CD4-positive, alpha-beta T cell treated with Interleukin-21 for 1 hour (primary cell): ENCODE data around the gene WSB1.
"Not testable (repeated sequence)": the region's sequence is repeated elsewhere in the genome, so short reads cannot be mapped to it uniquely, and the experiment has no call there.

ENCODE experiments used
- DNase-seq: peaks from one replicate; pipeline ENCODE4 v3.0.0-alpha.2; 2020

WSB1 gene, protein sequence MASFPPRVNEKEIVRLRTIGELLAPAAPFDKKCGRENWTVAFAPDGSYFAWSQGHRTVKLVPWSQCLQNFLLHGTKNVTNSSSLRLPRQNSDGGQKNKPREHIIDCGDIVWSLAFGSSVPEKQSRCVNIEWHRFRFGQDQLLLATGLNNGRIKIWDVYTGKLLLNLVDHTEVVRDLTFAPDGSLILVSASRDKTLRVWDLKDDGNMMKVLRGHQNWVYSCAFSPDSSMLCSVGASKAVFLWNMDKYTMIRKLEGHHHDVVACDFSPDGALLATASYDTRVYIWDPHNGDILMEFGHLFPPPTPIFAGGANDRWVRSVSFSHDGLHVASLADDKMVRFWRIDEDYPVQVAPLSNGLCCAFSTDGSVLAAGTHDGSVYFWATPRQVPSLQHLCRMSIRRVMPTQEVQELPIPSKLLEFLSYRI

DNA sequence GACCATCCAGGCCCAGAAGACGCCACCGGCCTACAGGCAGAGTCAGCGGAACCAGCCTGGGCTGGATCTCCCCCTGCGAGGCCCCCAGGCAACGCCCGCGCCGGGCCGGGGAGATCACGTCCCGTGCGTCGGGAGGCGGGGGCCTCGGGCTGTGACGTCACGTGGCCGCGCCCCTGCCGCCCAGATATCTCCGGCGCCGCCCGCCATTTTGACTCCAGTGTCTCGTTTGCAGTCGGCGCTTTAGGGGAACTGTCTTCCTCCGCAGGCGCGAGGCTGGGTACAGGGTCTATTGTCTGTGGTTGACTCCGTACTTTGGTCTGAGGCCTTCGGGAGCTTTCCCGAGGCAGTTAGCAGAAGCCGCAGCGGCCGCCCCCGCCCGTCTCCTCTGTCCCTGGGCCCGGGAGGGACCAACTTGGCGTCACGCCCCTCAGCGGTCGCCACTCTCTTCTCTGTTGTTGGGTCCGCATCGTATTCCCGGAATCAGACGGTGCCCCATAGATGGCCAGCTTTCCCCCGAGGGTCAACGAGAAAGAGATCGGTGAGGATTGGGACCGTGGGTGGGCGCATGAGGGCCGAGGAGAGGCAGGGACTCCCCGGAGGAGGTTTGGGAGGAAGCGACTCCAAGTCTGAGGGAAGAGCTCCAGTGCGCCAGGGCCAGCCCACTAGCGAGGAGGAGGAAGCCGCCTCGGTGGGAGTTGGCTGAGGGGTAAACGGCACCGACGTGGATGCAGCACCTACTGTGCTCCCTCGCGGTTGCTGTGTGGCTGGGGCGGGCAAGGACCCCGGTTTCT, at the start of gene WSB1:
Gene WSB1, plus strand, starts transcription at position 217 of the 791 bp plus-strand sequence. Its CDS starts 282 bp downstream, at position 499.
- DNase-seq = peak; percentile 93

DNA sequence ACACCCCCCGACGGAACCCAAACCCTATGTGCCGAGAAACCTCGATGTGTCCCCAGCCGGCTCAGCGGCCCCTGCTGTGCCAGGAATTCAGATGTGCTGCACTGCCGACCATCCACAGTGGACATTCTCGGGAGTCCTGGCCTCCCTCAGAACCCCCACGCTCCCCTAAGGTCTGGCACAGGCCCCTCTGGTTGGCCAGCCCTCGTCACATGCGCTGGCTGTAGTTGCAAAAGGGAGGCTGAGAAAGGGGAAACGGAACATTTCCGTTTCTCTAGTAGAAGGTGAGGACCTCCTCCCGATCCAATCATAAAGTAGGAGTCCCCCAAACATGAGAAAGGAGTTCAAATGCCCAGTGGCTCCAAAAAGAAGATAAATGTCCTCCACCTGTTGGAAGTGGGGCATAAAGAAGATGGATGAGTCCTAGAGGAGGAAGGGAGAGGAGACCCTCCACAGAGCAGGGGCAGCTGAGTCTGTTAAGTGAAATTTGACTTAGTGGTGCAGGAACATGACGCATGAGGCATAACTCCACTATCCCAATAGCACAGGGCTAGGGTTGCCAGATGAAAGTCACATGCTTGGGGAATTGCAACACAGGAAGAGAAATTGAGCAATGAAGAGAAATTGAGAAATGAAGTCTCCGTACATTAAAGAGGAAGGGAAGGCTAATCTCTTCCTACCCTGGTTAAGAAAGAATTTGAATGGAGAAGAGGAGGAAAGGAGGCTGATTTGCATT, 49.3 kb upstream of the WSB1 start:
- peak; percentile 25 for DNase-seq

DNA sequence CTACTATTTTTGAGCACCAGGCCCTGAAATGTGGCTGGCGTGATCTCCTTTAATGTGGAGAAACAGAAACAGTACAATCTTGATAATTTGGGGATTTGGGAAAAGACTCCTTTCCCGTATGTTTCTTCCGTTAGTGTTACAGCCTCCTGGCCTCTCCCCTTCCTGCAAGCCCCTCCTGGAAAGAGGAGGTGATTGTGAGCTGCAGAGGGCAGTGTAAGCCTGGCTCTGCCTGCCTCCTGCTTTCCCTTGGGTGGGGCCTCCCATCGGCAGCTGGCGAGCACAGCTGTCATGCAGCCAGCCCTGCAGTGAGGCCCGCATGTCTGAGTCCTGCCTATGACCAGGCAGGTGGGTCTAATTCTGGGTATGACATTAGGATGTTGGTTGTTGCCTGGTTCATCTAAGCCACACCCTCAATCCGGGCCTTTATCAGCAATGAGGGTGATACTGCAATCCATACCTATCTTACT, 48.7 kb upstream of the WSB1 start:
- peak; percentile 45 for DNase-seq

DNA sequence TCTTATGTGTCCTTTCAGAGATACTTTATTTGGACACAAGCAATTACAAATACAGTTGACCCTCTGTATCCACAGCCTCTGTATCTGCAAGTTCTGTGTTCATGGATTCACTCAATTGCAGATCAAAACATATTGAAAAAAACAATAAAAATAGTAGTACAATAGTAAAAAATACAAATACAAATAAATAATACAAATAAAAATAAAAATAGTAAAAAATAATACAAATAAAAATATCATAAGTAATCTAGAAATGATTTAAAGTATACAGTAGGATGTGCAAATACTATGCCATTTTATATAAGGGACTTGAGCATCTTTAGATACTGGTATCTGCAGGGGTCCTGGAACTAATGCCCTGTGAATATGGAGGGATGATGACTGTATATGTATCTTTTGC, 47.4 kb upstream of the WSB1 start:
- no peak for DNase-seq

DNA sequence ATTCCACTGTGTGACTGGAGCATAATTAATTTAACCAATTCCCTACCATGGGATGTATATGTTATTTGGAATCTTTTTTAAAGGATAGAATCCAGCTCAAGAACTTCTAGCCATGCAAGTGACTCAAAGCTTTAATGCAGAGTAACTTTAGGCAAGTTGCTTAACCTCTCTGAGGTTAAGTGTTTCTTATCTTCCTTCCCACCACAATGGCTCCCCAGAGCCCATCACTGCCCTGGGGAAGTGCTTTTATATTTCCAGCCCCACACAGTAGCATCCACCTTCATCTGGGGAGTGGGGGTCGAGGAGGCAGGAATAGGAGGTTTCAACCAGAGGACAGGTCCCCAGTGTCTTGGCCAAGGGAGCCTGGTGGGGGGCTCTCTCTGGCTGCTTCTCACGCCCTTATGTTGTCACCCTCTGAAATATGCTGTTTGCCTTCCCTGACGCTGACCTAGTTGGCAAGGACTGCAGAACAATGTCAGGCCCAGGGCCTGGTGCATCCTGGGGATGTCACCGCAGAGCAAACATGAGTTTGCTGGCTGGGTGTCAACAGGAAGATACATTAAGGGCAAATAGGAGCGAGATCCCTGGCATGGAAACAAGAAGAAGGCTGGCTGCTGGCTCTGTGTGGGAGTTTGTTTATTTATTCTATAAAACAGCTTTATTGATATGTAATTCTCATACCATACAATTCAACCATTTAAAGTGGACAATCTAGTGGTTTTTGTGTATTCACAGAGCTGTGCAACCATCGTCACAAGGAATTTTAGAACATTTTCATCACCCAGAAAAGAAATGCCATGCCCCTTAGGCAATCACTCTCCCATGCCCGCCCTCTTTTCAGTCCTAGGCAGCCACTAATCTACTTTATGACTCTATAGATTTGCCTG, 46.6 kb upstream of the WSB1 start:
- DNase-seq = no peak

DNA sequence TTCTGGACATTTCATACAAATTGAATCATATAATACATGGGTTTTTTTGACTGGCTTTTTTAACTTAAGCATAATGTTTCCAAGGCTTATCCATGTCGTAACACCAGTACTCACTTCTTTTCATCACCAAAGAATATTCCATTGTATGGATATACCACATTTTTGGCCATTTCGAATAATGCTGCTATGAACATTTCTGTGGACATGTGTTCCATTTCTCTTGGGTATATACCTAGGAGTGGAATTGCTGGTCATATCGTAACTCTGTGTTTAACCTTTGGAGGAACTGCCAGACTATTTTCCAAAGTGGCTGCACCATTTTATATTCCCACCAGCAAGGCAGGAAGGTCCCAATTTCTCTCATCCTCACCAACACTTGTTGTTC, 46.0 kb upstream of the WSB1 start:
- DNase-seq = no peak

DNA sequence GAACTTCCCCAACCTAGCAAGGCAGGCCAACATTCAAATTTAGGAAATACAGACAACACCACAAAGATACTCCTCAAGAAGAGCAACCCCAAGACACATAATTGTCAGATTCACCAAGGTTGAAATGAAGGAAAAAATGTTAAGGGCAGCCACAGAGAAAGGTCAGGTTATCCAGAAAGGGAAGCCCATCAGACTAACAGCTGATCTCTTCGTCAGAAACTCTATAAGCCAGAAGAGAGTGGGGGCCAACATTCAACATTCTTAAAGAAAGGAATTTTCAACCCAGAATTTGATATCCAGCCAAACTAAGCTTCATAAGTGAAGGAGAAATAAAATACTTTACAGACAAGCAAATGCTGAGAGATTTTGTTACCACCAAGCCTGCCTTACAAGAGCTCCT, 43.1 kb upstream of the WSB1 start:
- not testable (repeated sequence) for DNase-seq

DNA sequence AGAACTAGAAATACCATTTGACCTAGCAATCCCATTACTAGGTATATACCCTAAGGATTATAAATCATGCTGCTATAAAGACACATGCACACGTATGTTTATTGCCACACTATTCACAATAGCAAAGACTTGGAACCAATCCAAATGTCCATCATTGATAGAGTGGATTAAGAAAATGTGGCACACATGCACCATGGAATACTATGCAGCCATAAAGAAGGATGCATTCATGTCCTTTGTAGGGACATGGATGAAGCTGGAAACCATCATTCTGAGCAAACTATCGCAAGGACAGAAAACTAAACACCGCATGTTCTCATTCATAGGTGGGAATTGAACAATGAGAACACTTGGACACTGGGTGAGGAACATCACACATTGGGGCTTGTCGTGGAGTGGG, 39.1 kb upstream of the WSB1 start:
- not testable (repeated sequence) for DNase-seq

DNA sequence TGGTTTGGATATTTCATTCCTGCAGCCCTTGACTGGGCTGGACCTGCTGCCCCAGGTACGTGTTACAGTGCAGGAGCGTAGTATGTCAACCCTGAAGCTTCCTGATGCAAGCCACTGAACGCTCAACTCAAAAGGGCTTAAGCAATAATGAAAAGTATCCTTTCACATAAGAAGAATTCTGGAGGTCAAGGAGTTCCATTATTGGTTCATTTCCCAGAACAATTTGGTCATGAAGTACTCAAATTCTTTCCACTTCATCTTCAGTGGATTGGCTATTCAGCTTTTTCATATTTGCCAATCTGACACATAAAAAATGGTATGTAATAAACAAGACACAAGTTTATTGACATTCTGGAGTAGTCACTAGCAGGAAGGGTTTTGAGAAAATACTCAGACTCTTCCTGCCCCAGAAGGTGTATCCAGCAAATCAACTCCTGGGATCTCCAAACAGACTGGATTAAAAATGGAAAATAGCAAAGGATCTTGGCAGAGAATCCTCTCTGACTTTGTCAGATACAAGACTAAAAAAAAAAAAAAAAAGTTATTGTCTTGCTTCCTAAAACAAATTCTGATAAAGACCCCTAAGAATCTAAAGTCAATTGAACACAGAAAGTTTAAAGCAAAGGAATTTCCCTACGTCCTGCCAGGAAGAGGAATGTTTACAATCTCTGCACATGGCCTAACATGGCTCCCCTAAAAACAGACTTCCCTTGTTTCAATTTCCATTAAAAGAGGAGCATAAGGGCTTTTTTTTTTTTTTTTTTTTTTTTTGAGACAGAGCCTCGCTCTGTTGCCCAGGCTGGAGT, 37.5 kb upstream of the WSB1 start:
- no peak for DNase-seq

DNA sequence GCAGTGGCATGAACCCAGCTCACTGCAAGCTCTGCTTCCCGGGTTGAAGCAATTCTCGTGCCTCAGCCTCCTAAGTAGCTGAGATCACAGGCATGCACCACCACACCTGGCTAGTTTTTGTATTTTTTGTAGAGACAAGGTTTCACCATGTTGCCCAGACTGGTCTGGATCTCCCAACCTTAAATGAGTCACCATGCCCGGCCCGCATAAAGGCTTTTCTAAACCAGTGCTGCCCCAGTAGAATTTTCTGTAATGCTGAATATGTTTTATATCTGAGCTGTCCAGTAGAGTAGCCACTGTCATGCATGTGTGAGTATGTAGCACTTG, 36.9 kb upstream of the WSB1 start:
- DNase-seq = no peak

DNA sequence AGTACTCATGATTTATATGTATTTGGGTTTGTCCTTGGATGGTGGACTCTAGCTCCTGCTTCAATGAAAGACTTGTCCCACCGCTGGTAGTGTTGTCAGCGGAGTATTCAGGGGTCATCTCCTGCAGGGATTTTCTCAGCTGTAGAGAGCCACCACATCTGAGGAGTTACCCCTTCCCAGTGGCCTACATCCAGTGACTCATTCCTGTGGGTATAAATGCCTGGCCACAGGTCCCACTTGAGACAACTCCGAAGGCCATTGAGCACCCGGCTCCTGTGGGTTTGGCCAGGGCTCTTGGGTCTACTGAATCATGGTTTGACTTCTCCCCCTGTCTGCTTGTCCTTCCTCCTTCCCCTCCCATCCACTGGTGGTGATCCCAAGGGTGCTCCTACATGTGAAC, 34.6 kb upstream of the WSB1 start:
- DNase-seq = no peak

DNA sequence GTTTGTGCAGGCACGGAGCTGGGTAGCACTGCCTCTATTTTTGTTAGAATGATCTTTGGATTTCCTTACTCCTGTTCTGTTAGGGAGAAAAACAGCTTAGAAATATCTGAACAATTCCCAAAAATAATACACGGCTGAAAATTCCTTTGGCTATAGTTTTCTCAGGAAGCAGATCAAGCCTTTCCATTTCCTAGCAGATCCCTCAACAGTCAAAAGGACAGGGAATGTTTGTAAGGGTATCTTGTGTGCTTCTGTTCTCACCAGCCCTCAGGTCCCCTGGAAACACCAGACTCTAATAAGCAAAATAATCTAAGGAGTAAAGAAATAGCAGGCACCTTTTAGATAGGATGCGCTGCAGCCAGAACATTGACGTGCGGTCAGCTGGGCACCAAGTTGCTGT, 30.5 kb upstream of the WSB1 start:
- DNase-seq = no peak

DNA sequence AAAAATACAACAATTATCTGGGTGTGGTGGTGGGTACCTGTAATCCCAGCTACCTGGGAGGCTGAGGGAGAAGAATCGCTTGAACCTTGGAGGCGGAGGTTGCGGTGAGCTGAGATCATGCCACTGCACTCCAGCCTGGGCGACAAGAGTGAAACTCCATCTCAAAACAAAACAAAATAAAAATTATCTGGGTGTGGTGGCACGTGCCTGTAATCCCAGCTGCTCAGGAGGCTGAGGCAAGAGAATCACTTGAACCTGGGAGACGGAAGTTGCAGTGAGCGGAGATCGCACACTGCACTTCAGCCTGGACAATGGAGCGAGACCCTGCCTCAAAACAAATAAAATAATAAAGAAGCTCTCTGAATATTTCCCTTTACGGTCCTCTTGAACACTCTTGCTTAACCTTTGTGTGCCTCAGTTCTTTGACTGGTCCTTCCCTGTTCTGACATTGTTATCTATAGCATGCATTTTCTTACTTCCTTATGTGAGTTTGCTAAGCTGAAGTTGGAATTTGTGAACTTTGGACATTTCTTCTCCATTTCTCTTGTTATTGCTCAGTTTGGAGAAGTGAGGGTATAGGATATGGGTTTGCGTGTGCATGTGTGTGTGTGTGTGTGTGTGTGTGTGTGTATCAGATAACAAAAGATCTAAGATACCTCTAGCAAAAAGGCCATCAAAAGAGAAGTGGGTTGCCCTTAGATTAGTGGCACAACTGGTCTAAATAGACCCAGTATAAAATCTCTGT, 29.7 kb upstream of the WSB1 start:
- DNase-seq = no peak

DNA sequence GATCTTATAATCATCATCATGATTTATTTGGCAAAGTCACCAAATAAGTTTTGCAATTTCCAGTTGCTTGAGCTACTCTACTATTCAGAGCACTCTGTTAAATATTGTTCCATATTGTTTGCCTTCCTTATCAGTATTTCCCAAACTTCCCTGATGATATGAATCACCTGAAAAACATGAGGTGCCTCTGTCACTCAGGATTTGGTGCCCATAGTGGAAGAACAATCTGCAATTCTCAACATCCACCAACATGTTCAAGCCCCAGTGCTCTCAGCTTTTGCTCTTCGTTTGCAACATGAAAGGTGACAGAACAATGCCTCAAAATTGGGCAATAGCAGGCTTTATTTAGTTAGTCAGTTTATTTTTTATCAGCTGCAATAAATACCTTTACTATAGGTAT, 28.6 kb upstream of the WSB1 start:
- no peak for DNase-seq

DNA sequence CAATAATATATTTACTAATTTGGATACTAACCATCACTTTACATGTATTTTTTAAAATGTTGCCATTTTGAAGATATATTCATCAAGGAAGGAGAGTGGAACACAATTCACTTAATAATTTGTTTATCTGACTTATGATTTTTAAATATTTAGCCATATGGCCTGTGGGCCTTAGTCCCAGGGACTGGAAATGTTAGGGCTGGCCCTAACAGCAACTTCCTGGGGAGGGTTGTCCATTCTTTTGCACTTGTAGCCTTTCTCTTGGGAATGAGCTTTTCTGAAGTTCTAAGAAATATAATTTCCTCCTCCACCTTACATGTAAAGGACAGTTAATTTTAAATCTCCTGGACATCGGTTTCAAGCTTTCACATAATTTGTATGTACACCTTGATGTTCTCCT, 27.7 kb upstream of the WSB1 start:
- no peak for DNase-seq

DNA sequence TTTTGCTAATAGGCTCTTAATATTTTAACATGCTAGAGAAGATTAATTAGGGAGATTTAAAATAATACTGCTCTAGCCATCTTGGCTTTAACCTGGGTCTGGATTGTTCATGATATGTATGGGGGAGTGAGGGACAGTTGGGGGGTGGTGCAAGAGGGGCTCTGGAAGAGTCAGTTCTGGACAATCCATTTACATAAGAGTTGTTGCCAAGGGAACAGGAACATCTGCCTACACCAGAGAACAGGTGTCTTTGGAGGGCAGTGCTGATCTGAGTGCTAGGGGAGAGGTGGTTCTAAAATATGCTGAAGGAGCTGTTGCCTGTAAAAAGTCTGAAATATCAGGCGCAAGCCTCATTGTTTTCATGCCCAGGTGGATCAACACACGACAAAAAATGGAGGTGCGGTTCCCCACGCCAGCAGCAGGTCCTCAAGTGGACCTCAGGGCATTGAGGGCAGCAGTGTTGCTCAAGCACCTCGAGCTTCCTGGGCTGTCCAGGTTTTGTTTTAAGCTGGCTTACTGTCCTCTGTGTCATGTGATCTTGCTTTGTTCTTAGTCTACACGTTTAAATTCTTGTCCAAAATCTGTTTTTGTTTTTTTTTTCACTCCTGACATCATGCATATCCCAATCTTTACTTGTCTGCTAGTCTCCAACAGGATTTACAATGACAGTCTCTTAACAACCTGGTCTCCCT, 25.4 kb upstream of the WSB1 start:
- DNase-seq = no peak

DNA sequence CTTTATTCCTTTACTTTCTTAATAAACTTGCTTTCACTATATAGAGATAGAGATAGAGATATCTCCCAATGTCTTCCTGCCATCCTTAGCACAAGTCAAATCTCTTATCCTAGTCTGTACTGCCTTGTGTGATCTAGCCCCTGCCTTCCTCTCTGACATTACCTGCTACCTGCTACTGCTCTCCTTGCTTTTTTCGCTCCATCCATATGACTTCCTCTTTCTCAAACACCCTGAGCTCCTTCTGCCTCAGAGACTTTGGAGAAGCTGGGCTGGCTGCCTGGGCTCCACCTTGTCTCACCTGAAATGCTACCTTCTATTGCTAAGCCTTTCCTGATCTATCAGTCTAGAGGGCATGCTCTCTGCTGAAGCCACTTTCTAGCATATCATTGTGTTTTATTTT, 24.7 kb upstream of the WSB1 start:
- no peak for DNase-seq

DNA sequence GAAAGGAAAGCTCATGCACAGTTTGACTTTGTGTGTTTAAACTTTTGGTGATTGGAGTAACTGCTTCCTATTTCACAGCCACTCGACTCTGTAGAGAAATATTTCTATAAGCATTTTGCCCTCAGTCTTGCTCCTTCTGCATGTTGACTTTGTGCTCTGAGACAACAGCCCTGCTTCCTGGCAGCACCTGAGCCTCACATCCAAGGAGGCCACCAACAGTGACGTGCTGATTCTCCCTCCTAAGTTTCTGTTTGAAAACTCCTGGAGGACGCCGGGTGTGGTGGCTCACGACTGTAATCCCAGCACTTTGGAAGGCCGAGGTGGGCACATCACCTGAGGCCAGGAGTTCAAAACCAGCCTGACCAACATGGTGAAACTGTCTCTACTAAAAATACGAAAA, 23.9 kb upstream of the WSB1 start:
- DNase-seq = no peak

DNA sequence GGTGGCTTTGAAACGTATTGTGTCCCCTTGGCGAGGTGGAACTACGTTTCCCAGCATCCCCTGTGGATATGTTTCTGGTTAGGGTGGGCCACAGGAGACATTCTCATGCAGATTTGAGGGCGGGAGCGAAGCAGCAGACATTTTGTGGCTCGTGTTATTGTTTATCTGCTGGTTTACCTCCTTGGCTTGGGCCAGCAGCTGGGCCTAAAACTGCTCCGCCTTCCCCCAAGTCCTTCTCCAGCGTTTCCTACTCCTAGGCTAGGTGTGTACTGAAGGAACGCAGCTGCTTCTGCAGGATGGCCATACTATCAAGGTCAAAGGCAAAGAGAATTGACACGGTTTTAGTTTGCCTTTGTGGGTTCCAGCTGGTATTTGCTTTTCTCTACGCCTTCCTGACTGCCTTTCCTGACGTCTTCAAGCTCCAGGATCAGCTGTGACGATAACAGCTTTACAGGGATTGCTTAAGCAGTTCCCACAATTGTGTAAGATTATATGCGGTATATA, 17.2 kb upstream of the WSB1 start:
- DNase-seq = no peak

DNA sequence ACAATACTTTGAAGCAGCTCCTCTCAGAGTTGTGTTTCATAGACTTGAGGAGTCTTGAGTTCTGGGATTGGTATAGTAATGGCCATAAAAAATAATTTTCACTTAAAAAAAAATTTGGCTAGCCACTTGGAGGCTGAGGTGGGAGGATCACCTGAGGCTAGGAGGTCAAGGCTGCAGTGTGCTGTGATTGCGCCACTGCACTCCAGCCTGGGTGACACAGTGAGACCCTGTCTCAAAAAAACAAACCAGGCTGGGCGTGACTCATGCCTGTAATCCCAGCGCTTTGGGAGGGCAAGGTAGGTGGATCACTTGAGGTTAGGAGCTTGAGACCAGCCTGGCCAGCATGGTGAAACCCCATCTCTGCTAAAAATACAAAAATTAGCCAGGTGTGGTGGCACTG, 14.8 kb upstream of the WSB1 start:
- DNase-seq = not testable (repeated sequence)
